Naive thymus-derived CD4-positive, alpha-beta T cell (primary cell): ENCODE measurements around the gene ATG10. TPM values are rescaled to one million over a fixed set of nuclear protein-coding genes. Genes with fewer than 3 reads are reported as not detected.

ENCODE experiments used
- ATAC-seq: fragments of 150-1000 bp; cut with Tn5 transposase; 2 replicates; pipeline ENCODE4 v1.10.0; 2021; ENCODE audit warnings: mild to moderate bottlenecking, moderate library complexity
- CTCF ChIA-PET: fragments of 350-600 bp; sonication (Branson Sonifier 250); formaldehyde crosslinking; loops from one replicate; lab custom pipeline; 2021; ENCODE audit warnings: antibody characterized with exemption; lab: Charles Lee
- POLR2A ChIA-PET: fragments of 350-600 bp; sonication (Branson Sonifier 250); formaldehyde crosslinking; loops from one replicate; lab custom pipeline; 2021; ENCODE audit warnings: antibody characterized with exemption, inconsistent platforms; lab: Charles Lee
- DNase-seq, 9 donors: peaks; one replicate each; pipeline versions ENCODE4 v3.0.0 to v3.0.0-alpha.2; 2020 to 2022; ENCODE audit warnings: mixed read lengths in 1 of 9
- H3K27ac ChIP-seq: one replicate; pipeline ENCODE4 v1.7.0; 2013; ENCODE audit warnings: mild to moderate bottlenecking, low read depth, low read length, moderate library complexity
- H3K27me3 ChIP-seq, 2 donors: one replicate each; pipeline ENCODE4 v1.7.0; 2013; ENCODE audit warnings: low read length in 2 of 2, mild to moderate bottlenecking in 2 of 2, moderate library complexity in 2 of 2; ENCODE audit not compliant: control insufficient read depth in 2 of 2, insufficient read depth in 2 of 2
- H3K36me3 ChIP-seq, 3 experiments: 1 replicate in 2 of 3; 2 replicates in 1 of 3; pipeline ENCODE4 v1.7.0; 2013; ENCODE audit warnings: low read length in 3 of 3, mild to moderate bottlenecking in 3 of 3, moderate library complexity in 1 of 3; ENCODE audit not compliant: insufficient read depth in 3 of 3, control insufficient read depth in 2 of 3
- H3K4me1 ChIP-seq, 2 donors: one replicate each; pipeline ENCODE4 v1.7.0; 2013; ENCODE audit warnings: low read length in 2 of 2, mild to moderate bottlenecking in 2 of 2, moderate library complexity in 1 of 2; ENCODE audit not compliant: control insufficient read depth in 2 of 2, insufficient read depth in 2 of 2
- H3K4me3 ChIP-seq: 2 replicates; pipeline ENCODE4 v1.7.0; 2013; ENCODE audit warnings: mild to moderate bottlenecking, low read length
- H3K9me3 ChIP-seq, 3 experiments: 1 replicate in 2 of 3; 2 replicates in 1 of 3; pipeline ENCODE4 v1.7.0; 2013; ENCODE audit warnings: low read length in 3 of 3; ENCODE audit not compliant: control insufficient read depth in 2 of 3
- H3K27ac Mint-ChIP-seq, 9 donors: one replicate each; pipeline ENCODE4 v1.8.0; 2020 to 2022; ENCODE audit warnings: mixed read lengths in 9 of 9, mild to moderate bottlenecking in 8 of 9, moderate library complexity in 5 of 9, inconsistent platforms in 2 of 9
- H3K27me3 Mint-ChIP-seq, 5 donors: one replicate each; pipeline ENCODE4 v1.8.0; 2021 to 2022; ENCODE audit warnings: mixed read lengths in 5 of 5, mild to moderate bottlenecking in 1 of 5
- H3K36me3 Mint-ChIP-seq, 5 donors: one replicate each; pipeline ENCODE4 v1.8.0; 2020 to 2022; ENCODE audit warnings: mixed read lengths in 5 of 5, mild to moderate bottlenecking in 3 of 5, inconsistent platforms in 1 of 5
- H3K4me1 Mint-ChIP-seq, 7 donors: one replicate each; pipeline ENCODE4 v1.8.0; 2020 to 2022; ENCODE audit warnings: mixed read lengths in 7 of 7, mild to moderate bottlenecking in 3 of 7, inconsistent platforms in 1 of 7
- H3K4me3 Mint-ChIP-seq, 10 donors: one replicate each; pipeline ENCODE4 v1.8.0; 2020 to 2022; ENCODE audit warnings: mild to moderate bottlenecking in 10 of 10, mixed read lengths in 10 of 10, moderate library complexity in 6 of 10, inconsistent platforms in 2 of 10
- H3K9me3 Mint-ChIP-seq, 11 donors: one replicate each; pipeline ENCODE4 v1.8.0; 2020 to 2022; ENCODE audit warnings: mixed read lengths in 11 of 11, mild to moderate bottlenecking in 4 of 11, inconsistent platforms in 1 of 11, moderate library complexity in 1 of 11
- intact Hi-C, 2 donors: fragments of 100-400 bp; cut with micrococcal nuclease; formaldehyde crosslinking; loops; one replicate each; pipeline ENCODE4 v1.15.1; 2023
- polyA plus RNA-seq, 2 donors: library from polyadenylated mRNA; unstranded; fragments of 300-500 nt; fragmentation: Illumina TruSeq; gene quantifications; one replicate each; pipeline ENCODE4 v1.2.3, GENCODE V29; 2021
- total RNA-seq, 6 experiments: library from RNA in 5 of 6; stranded (reverse) in 5 of 6; gene quantifications; 1 replicate in 5 of 6; 2 replicates in 1 of 6; pipeline ENCODE4 v1.2.3 and lab custom pipeline; 2021 to 2026

The ATG10 gene
- total RNA-seq = 1 to 10 TPM; 6.4 to 9.6 (median 8.2) TPM
- 10 to 100 TPM in 1 of 2 donors, 1 to 10 TPM in 1; 9.1 to 14.4 TPM for polyA plus RNA-seq
- total RNA-seq (lab: John Stamatoyannopoulos, UW) = 11.7 reads per million, percentile 39 among the genes with 10 or more reads in this experiment

GRCh38 chr5:81971712-81972491, at the start of gene ATG10:
TSS of gene ATG10 (plus strand) at chr5:81972023. CDS start at chr5:81987571, 15,548 bp downstream.
- Histone ChIP-seq H3K36me3 (no peaks in the 10 kb centered on the region), H3K27me3 (no peaks in the 10 kb centered on the region), H3K4me3 (peak within 1 kb of the TSS; percentile 67), H3K4me1 (peaks cover 5 to 10% of the 10 kb centered on the region in 2 donors), H3K27ac (peak within 1 kb of the TSS; percentile 97), H3K9me3 (no peaks in the 10 kb centered on the region)
- Mint-ChIP-seq H3K9me3 (no peaks in the 10 kb centered on the region), H3K4me1 (peaks cover 9 to 40% (median 33%) of the 10 kb centered on the region in 7 donors), H3K27ac (peak within 1 kb of the TSS; percentile 95 to 99 (median 99)), H3K36me3 (peaks cover 0 to 4% (median 0%) of the 10 kb centered on the region in 5 donors), H3K4me3 (peak within 1 kb of the TSS; percentile 91 to 100 (median 97)), H3K27me3 (no peaks in the 10 kb centered on the region)
- ATAC-seq (peak; percentile 95), DNase-seq (peak; percentile 78 to 93 (median 84))
- intact Hi-C loops = loop anchor here (1.0 to 10.0 kb wide), 18 partner anchors 95 to 1981 kb away; partner anchors contain the start of genes MTX3 (in 2 of the 2), RPS23 (in 2 of the 2), SSBP2 (in 2 of the 2) and TMEM167A (in 2 of the 2)
- CTCF ChIA-PET = no interaction called here
- POLR2A ChIA-PET = interaction anchor here (0.8 to 1.4 kb wide), 3 partner anchors 119 to 221 kb away, joined by 4 to 5 read pairs (median 4); partner anchors contain the start of gene SSBP2

GRCh38 chr5:81922854-81923279, 49.0 kb upstream of the ATG10 start:
- no peak overlapping the region for H3K4me3 ChIP-seq
- no peak for DNase-seq
- H3K9me3 ChIP-seq = no peaks in the 10 kb centered on the region
- no peak overlapping the region for H3K27ac ChIP-seq
- no peaks in the 10 kb centered on the region for H3K36me3 ChIP-seq
- no peaks in the 10 kb centered on the region for H3K4me1 Mint-ChIP-seq
- ChIA-PET CTCF (no interaction called here), POLR2A (no interaction called here)
- no peak overlapping the region for H3K27ac Mint-ChIP-seq
- H3K9me3 Mint-ChIP-seq = peaks cover 0 to 7% (median 3%) of the 10 kb centered on the region in 11 donors
- no peaks in the 10 kb centered on the region for H3K27me3 ChIP-seq
- H3K4me1 ChIP-seq = no peaks in the 10 kb centered on the region
- no peak for ATAC-seq
- H3K36me3 Mint-ChIP-seq = peaks cover 0 to 3% (median 0%) of the 10 kb centered on the region in 5 donors
- no peak overlapping the region for H3K4me3 Mint-ChIP-seq
- H3K27me3 Mint-ChIP-seq = peaks cover 0 to 6% (median 0%) of the 10 kb centered on the region in 5 donors
- intact Hi-C loops = no loop called here

GRCh38 chr5:81924442-81924841, 47.4 kb upstream of the ATG10 start:
- no peak overlapping the region for H3K4me3 ChIP-seq
- H3K9me3 Mint-ChIP-seq = peaks cover 0 to 11% (median 4%) of the 10 kb centered on the region in 11 donors
- intact Hi-C loops = no loop called here
- ChIA-PET POLR2A (no interaction called here), CTCF (no interaction called here)
- ATAC-seq (no peak), DNase-seq (no peak)
- no peaks in the 10 kb centered on the region for H3K4me1 Mint-ChIP-seq
- H3K4me1 ChIP-seq = no peaks in the 10 kb centered on the region
- no peak overlapping the region for H3K4me3 Mint-ChIP-seq
- peaks cover 0 to 7% (median 0%) of the 10 kb centered on the region in 5 donors for H3K36me3 Mint-ChIP-seq
- H3K27me3 ChIP-seq = no peaks in the 10 kb centered on the region
- H3K27me3 Mint-ChIP-seq = peaks cover 0 to 6% (median 0%) of the 10 kb centered on the region in 5 donors
- no peaks in the 10 kb centered on the region for H3K9me3 ChIP-seq
- H3K27ac Mint-ChIP-seq = no peak overlapping the region
- H3K27ac ChIP-seq = no peak overlapping the region
- no peaks in the 10 kb centered on the region for H3K36me3 ChIP-seq

- DNase-seq (no peak), ATAC-seq (no peak)
- intact Hi-C loops = no loop called here
- no peak overlapping the region for H3K27ac ChIP-seq
- H3K9me3 Mint-ChIP-seq = peaks cover 0 to 11% (median 4%) of the 10 kb centered on the region in 11 donors
- H3K27me3 Mint-ChIP-seq = peaks cover 0 to 6% (median 0%) of the 10 kb centered on the region in 5 donors
- POLR2A ChIA-PET = no interaction called here
- CTCF ChIA-PET = no interaction called here
- H3K4me3 Mint-ChIP-seq = no peak overlapping the region
- no peaks in the 10 kb centered on the region for H3K36me3 ChIP-seq
- H3K27me3 ChIP-seq = no peaks in the 10 kb centered on the region
- H3K4me3 ChIP-seq = no peak overlapping the region
- no peaks in the 10 kb centered on the region for H3K9me3 ChIP-seq
- H3K4me1 ChIP-seq = no peaks in the 10 kb centered on the region
- H3K36me3 Mint-ChIP-seq = peaks cover 0 to 7% (median 0%) of the 10 kb centered on the region in 5 donors
- no peaks in the 10 kb centered on the region for H3K4me1 Mint-ChIP-seq
- H3K27ac Mint-ChIP-seq = no peak overlapping the region
These were observed 46.8 kb upstream of the ATG10 start for GRCh38 chr5:81925009-81925408.

GRCh38 chr5:81925981-81926380, 45.8 kb upstream of the ATG10 start:
- DNase-seq (no peak), ATAC-seq (no peak)
- no peaks in the 10 kb centered on the region for H3K4me1 ChIP-seq
- H3K27me3 ChIP-seq = no peaks in the 10 kb centered on the region
- CTCF ChIA-PET = no interaction called here
- intact Hi-C loops = no loop called here
- H3K9me3 ChIP-seq = no peaks in the 10 kb centered on the region
- POLR2A ChIA-PET = no interaction called here
- Mint-ChIP-seq H3K9me3 (peaks cover 0 to 11% (median 4%) of the 10 kb centered on the region in 11 donors), H3K4me1 (no peaks in the 10 kb centered on the region), H3K27me3 (peaks cover 0 to 6% (median 0%) of the 10 kb centered on the region in 5 donors), H3K27ac (no peak overlapping the region), H3K36me3 (peaks cover 0 to 7% (median 0%) of the 10 kb centered on the region in 5 donors), H3K4me3 (no peak overlapping the region)
- no peak overlapping the region for H3K27ac ChIP-seq
- no peaks in the 10 kb centered on the region for H3K36me3 ChIP-seq
- H3K4me3 ChIP-seq = no peak overlapping the region

- DNase-seq (no peak), ATAC-seq (no peak)
- POLR2A ChIA-PET = no interaction called here
- Mint-ChIP-seq H3K4me3 (no peak overlapping the region), H3K27me3 (peaks cover 0 to 3% (median 0%) of the 10 kb centered on the region in 5 donors), H3K9me3 (peaks cover 0 to 10% (median 3%) of the 10 kb centered on the region in 11 donors), H3K27ac (no peak overlapping the region), H3K36me3 (peaks cover 0 to 6% (median 0%) of the 10 kb centered on the region in 5 donors), H3K4me1 (no peaks in the 10 kb centered on the region)
- CTCF ChIA-PET = no interaction called here
- Histone ChIP-seq H3K9me3 (no peaks in the 10 kb centered on the region), H3K36me3 (no peaks in the 10 kb centered on the region), H3K4me1 (no peaks in the 10 kb centered on the region), H3K4me3 (no peak overlapping the region), H3K27me3 (no peaks in the 10 kb centered on the region), H3K27ac (no peak overlapping the region)
- intact Hi-C loops = no loop called here
These were observed 35.8 kb upstream of the ATG10 start for GRCh38 chr5:81936066-81936465.
